Measurements from ENCODE around the gene JPH2. TPM values are rescaled to one million over a fixed set of nuclear protein-coding genes. Genes with fewer than 3 reads are reported as not detected.

JPH2 gene
- total and polyA plus RNA-seq, 2 of the 4 experiments (the other 2 are of a cell fraction): 0.44 to 0.54 TPM

DNA sequence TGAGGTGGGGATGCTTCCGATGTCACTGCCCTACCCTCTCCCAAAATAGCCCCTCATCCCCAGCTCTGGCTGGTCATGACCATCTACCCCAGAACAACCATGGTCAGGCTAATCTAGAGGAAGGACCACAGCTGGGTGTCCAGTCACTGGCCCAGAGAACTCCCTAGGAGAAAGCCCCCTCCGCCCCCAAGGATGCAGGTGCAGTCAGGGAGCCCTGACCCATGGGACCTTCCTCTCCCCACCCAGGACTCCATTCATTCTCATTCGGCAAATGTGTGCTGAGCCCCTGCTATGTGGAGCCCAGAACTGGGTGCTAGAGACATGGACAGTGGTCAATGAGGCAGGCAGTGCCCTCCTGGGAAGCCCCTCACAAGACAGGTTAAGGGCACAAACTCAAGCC, 60.5 kb downstream of the JPH2 start:
- no peak overlapping the region for H3K23ac ChIP-seq (ENCODE audit: low read depth, low read length)
- no peaks in the 10 kb centered on the region for H3K36me3 ChIP-seq (ENCODE audit: control insufficient read depth, insufficient read depth, low read length)
- H3K14ac ChIP-seq (replicated peaks; ENCODE audit: low read depth, low read length): no peak overlapping the region
- H3K4me3 ChIP-seq (ENCODE audit: insufficient read depth, low read depth, low read length): no peak overlapping the region
- H3K4me1 ChIP-seq (ENCODE audit: control insufficient read depth, insufficient read depth, low read length): no peaks in the 10 kb centered on the region
- H3K9ac ChIP-seq (ENCODE audit: low read depth, low read length): no peak overlapping the region
- no peak overlapping the region for H4K91ac ChIP-seq (ENCODE audit: insufficient read depth, low read depth, low read length)
- H4K8ac ChIP-seq (ENCODE audit: low read depth in 2 of 2, low read length in 2 of 2): no peak overlapping the region
- H3K4ac ChIP-seq (ENCODE audit: low read depth, low read length): no peak overlapping the region
- H2BK15ac ChIP-seq (ENCODE audit: low read depth, low read length): no peak overlapping the region
- TF ChIP-seq FOS (IDR thresholded peaks at IDR 0.05; ENCODE audit: low read depth, low read length) (no peak), SMC3 (IDR thresholded peaks at IDR 0.05; ENCODE audit: low read depth, low read length) (no peak), CHD1 (IDR thresholded peaks at IDR 0.05; ENCODE audit: low read depth, low read length) (no peak), MAFK (IDR thresholded peaks at IDR 0.05; ENCODE audit: low read depth, low read length) (no peak), POLR2A (IDR thresholded peaks at IDR 0.05; ENCODE audit: low read depth, low read length) (no peak), RFX5 (IDR thresholded peaks at IDR 0.05; ENCODE audit: low read depth, low read length) (no peak)
- TF ChIP-seq, protein P1, sequence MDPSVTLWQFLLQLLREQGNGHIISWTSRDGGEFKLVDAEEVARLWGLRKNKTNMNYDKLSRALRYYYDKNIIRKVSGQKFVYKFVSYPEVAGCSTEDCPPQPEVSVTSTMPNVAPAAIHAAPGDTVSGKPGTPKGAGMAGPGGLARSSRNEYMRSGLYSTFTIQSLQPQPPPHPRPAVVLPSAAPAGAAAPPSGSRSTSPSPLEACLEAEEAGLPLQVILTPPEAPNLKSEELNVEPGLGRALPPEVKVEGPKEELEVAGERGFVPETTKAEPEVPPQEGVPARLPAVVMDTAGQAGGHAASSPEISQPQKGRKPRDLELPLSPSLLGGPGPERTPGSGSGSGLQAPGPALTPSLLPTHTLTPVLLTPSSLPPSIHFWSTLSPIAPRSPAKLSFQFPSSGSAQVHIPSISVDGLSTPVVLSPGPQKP (IDR thresholded peaks at IDR 0.05; ENCODE audit: borderline replicate concordance, low read depth, low read length): no peak
- ChIA-PET CTCF (no interaction called here), POLR2A (ENCODE audit: unreplicated experiment) (no interaction called here)
- H3K79me1 ChIP-seq (ENCODE audit: low read depth in 1 of 2, low read length in 2 of 2): peaks cover 0 to 8% of the 10 kb centered on the region in 2 experiments; a peak in 1 of 4 replicates
- no peak overlapping the region for H4K5ac ChIP-seq (ENCODE audit: low read depth, low read length)
- no peaks in the 10 kb centered on the region; the same call in 1 of the 2 replicates for H4K20me1 ChIP-seq (ENCODE audit: insufficient read depth, low read length)
- no peak overlapping the region for H2AK5ac ChIP-seq (ENCODE audit: low read depth, low read length)
- in situ Hi-C loops (cut with MboI; ENCODE audit: low sequenced_read_pairs) (no loop called here), intact Hi-C loops (cut with micrococcal nuclease) (no loop called here), dilution Hi-C loops (cut with HindIII; ENCODE audit: low sequenced_read_pairs, unreplicated experiment) (no loop called here)
- H3K56ac ChIP-seq (ENCODE audit: extremely low read depth, insufficient read depth, low read length): no peak overlapping the region
- DNase-seq: no peak
- no peak overlapping the region for H2BK5ac ChIP-seq (ENCODE audit: low read depth, low read length, poor library complexity, severe bottlenecking)
- no peak overlapping the region for H2AK9ac ChIP-seq (replicated peaks; ENCODE audit: low read depth, low read length, poor library complexity)
- no peak overlapping the region for H3K18ac ChIP-seq (ENCODE audit: low read depth, low read length)
- peak overlapping the region; percentile 46 for H2AFZ ChIP-seq (replicated peaks; ENCODE audit: low read length, poor library complexity)
- no peak overlapping the region for H3K27ac ChIP-seq (ENCODE audit: insufficient read depth, low read length)
- no CpG with 5 or more reads among the region's 3 CpGs for WGBS, 2 experiments (ENCODE audit: extremely low coverage in 2 of 2, insufficient read length in 1 of 2)
- no TSS peak for BruUV-seq (replicated peaks)
- no peak for ATAC-seq (ENCODE audit: low read depth)
- no peak overlapping the region for H3K4me2 ChIP-seq (ENCODE audit: low read depth, low read length)
- no peak overlapping the region for H2BK120ac ChIP-seq (ENCODE audit: low read depth, low read length)
- H2BK20ac ChIP-seq (ENCODE audit: low read depth, low read length): no peak overlapping the region
- peaks cover 9% of the 10 kb centered on the region for H3K27me3 ChIP-seq (ENCODE audit: control insufficient read depth, insufficient read depth, low read length)
- no peaks in the 10 kb centered on the region for H3K9me1 ChIP-seq (ENCODE audit: insufficient read depth, low read length)
- H3K9me3 ChIP-seq (ENCODE audit: control insufficient read depth, insufficient read depth, low read length): 0 out of 2 replicates have a peak, but pooled peaks cover 2% of the 10 kb centered on the region
